Stimulated activated CD4-positive, alpha-beta T cell treated with anti-CD3 and anti-CD28 coated beads, Interleukin-4, amount 100 ng/mL, for 1 hour (primary cell): ENCODE measurements around the gene UGT2A3.
"Not testable (repeated sequence)": the region's sequence is repeated elsewhere in the genome, so short reads cannot be mapped to it uniquely, and the experiment has no call there.

Source experiments
- DNase-seq: peaks from one replicate; pipeline ENCODE4 v3.0.0-alpha.2; 2020

Gene UGT2A3

GRCh38 chr4:68951078-68951805 lies at the start of gene UGT2A3:
Gene UGT2A3 (minus strand): TSS chr4:68951804. CDS start chr4:68951760, 44 bp downstream.
- DNase-seq, result no peak

- DNase-seq, result no peak
Measured at GRCh38 chr4:68997040-68997439, 45.4 kb upstream of the UGT2A3 start.

DNA sequence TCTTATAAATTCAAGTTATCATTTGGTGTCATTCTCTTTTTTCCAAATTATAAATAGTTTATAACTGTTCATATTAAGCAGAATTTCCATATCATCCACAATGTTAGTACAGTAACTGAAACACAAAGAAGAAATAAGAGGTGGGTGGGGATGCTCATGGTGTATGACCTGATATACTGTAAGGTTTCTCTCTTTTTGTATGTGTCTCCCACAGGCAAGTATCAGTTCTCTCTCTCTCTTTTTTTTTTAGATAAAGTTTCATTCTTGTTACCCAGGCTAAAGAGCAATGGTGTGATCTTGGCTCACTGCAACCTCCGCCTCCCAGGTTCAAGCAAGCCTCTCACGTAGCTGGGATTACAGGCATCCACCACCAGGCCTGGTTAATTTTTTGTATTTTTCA lies 43.7 kb upstream of the UGT2A3 start:
- DNase-seq, result no peak

- DNase-seq, result no peak
Measured at GRCh38 chr4:68987007-68987406, 35.4 kb upstream of the UGT2A3 start.

- DNase-seq, result no peak
Measured at GRCh38 chr4:68985442-68985841, 33.8 kb upstream of the UGT2A3 start.

GRCh38 chr4:68984947-68985346 lies 33.3 kb upstream of the UGT2A3 start:
- no peak for DNase-seq

DNA sequence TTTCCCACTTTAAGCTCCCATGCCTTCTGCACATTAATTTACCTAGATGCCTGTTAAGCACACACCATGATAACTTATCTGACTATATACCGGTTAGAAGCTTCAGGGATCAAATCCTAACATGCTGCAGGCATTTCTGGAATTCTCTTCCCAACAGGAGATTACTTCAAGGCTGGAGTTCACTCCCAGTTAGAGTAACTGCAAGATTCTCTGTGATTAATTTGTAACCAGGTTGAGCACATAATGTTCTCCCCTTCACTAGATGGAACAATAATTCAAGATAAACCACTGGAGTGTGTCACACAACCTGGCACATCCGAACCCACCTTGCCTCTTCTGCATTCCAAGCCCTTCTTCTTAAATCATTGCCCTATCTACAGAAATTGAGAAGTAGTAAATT lies 11.8 kb upstream of the UGT2A3 start:
- DNase-seq, result no peak

- DNase-seq, result no peak
Measured at GRCh38 chr4:68962868-68963267, 11.3 kb upstream of the UGT2A3 start.

- no peak for DNase-seq
Measured at GRCh38 chr4:68960294-68961163, 8.9 kb upstream of the UGT2A3 start.

DNA sequence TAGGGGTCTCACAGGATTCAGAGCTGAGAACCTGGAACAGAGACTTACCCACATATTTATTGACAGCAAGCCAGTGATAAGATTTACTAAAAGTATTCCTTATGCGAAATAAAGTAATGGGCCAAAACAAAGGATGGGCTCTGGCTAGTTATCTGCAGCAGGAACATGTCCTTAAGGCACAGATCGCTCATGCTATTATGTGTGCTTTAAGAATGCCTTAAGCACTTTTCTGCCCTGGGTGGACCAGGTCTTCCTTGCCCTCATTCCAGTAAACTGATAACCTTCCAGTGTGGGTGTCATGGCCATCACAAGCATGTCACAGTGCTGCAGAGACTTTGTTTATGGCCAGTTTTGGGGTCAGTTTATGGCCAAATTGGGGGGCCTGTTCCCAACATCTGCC lies 7.5 kb upstream of the UGT2A3 start:
- DNase-seq, result not testable (repeated sequence)

- no peak for DNase-seq
Measured at GRCh38 chr4:68954126-68954525, 2.5 kb upstream of the UGT2A3 start.

DNA sequence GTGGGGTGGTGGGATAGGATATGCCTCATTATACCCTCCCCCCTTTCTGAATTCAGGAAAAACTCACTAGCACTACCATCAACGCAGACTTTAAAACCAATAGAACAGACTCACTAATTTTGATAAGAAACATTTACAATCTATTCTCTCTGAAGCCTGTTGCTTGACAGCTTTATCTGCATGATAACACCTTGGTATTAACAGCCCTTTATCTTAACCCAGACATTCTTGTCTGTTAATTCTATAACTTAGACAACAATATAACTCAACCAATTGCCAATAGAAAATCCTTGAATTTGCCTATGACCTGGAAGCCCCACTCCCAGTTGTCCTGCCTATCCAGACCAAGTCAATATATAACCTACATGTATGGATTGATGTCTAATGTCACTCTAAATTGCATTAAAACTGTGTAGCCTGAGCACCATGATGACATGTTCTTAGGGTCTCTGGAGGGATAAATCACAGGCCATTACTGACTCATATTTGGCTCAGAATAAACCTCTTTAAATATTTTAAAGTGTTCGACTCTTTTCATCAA lies 1.5 kb upstream of the UGT2A3 start:
- no peak for DNase-seq

- no peak for DNase-seq
Measured at GRCh38 chr4:68951806-68952585, 392 bp upstream of the UGT2A3 start.

DNA sequence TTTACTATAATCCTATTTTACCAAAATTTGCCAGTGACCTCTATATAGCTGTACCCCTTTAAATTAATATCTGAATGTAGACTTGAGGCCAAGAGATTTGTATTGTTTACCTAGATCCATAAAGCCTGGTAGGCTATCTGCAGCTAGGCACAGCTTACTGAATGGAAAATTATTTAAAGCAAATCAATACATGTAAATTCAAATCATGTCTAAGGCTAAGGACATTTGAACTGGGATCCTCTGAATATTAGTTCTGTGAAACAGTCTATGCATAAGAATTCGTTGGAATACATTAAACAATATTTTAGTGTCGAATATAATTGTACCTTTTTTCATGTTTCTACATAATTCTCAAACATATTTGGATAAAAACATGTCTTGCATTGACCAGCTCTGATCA lies 1.6 kb downstream of the UGT2A3 start:
- no peak for DNase-seq

GRCh38 chr4:68948985-68949384 lies 2.6 kb downstream of the UGT2A3 start:
- DNase-seq, result no peak

DNA sequence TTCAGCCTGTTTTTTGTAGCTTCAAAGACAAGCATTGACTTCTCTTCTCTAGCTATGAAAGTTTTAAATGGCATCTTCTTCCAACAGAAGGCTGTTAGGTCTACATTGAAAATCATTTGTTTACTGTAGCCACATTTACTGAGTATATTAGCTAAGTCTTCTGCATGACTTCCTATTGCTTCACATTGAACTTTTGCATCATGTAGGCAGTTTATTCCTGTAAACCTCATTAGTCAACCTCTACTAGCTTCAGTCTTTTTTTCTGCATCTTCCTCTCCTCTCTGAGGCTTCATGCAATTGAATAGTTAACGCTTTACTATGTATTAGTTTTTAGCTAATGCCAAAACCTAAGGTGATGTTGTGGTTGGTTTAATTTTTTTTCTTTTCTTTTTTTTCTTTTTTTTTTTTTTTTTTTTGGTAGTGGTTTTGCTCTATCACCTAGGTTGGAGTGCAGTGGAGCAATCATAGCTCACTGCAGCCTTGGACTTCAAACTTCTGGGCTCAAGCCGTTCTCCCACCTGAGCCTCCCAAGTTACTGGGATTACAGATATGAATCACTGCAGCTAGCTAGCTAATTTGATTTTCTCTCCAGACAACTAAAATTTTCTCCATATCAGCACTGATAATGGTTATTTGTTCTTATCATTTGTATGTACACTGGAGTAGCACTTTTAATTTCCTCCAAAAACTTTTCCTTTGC lies 3.4 kb downstream of the UGT2A3 start:
- DNase-seq, result no peak

GRCh38 chr4:68929076-68929737 lies 22.4 kb downstream of the UGT2A3 start:
- DNase-seq, result no peak

GRCh38 chr4:68927165-68927564 lies 24.4 kb downstream of the UGT2A3 start:
- no peak for DNase-seq

DNA sequence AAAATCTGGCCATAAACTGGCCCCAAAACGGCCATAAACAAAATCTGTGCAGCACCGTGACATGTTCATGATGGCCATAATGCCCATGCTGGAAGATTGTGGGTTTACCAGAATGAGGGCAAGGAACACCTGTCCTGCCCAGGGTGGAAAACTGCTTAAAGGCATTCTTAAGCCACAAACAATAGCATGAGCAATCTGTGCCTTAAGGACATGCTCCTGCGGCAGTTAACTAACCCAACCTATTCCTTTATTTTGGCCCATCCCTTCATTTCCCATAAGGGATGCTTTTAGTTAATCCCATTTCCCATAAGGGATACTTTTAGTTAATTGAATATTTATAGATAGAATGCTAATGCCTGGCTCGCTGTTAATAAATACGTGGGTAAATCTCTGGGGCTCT lies 29.4 kb downstream of the UGT2A3 start:
- DNase-seq, result not testable (repeated sequence)

DNA sequence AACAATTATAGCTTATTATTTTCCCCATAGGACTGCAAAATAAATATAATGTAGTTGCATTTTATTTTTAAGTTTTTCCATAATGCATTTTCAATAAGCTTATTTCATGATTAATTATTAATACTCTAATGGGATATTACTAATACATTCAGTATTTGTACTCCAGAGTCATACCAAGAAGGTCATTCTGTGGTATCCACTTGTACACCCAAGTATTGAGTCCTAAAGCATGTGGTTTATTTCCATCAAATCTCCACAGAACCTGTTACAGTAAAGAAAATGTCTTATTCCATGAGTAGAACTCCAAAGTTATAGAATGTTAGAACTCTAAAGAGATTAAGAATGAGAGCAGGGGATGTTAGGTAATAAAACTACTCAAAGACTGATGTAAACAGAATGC lies 30.6 kb downstream of the UGT2A3 start:
- no peak for DNase-seq

DNA sequence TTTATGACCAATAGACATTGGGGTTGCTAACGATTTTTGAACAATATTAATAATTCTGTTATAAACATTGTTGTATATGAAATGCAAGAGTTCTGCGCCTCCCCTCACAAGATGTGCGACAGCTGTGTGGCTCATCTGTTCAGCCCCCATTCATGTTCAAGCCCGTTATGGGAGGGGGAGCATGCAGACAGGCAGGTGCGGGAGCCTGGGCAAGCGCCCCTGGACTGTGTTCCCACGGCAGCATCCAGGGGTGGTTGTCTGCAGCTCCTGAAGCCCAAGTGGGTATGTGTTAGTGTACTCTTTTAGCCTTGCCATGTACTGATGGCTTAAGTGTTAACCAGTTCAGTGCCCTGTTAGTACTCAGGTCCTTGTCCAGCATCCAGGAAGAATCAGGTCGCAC lies 34.6 kb downstream of the UGT2A3 start:
- no peak for DNase-seq

DNA sequence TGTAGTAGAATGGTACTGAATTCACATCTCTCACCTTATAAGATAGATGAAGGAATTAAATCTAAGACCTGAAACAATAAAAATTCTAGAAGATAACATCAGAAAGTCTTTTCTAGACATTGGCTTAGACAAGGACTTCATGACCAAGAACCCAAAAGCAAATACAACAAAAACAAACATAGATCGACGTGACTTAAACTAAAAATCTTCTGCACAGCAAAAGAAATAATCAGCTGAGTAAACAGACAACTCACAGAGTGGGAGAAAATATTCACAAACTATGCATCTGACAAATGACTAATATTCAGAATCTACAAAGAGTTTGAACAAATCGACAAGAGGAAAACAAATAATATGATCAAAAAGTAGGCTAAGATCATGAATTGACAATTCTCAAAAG lies 38.8 kb downstream of the UGT2A3 start:
- DNase-seq, result no peak
